AG04450 (cell line): ENCODE measurements around the gene ASNSD1. TPM values are rescaled to one million over a fixed set of nuclear protein-coding genes. Genes with fewer than 3 reads are reported as not detected.
"Not testable (repeated sequence)": the region's sequence is repeated elsewhere in the genome, so short reads cannot be mapped to it uniquely, and the experiment has no call there.

Experiments used
- CTCF ChIA-PET: fragments of 300-600, 350-600 bp; formaldehyde crosslinking; extraction: SDS; loops from one replicate; lab custom pipeline; 2022; ENCODE audit warnings: antibody characterized with exemption, inconsistent platforms; lab: Charles Lee
- POLR2A ChIA-PET: fragments of 350-600 bp; formaldehyde crosslinking; extraction: SDS; loops from one replicate; lab custom pipeline; 2021; ENCODE audit warnings: antibody characterized with exemption, inconsistent platforms; lab: Yijun Ruan, JAX
- DNase-seq: peaks from one replicate; pipeline ENCODE4 v3.0.0-alpha.2; 2011; ENCODE audit warnings: low read depth, low spot score
- H3K27ac ChIP-seq: one replicate; pipeline ENCODE4 v1.5.1; 2012; ENCODE audit warnings: low read depth, low read length, control low read depth
- H3K27me3 ChIP-seq: one replicate; pipeline ENCODE4 v1.6.0; 2012; ENCODE audit warnings: low read length; ENCODE audit not compliant: control insufficient read depth, insufficient read depth
- H3K4me3 ChIP-seq: 2 replicates; pipeline ENCODE4 v1.5.1; 2011; ENCODE audit warnings: mild to moderate bottlenecking, low read depth, low read length, control low read depth
- H3K9me3 ChIP-seq: 2 replicates; pipeline ENCODE4 v1.5.1; 2012; ENCODE audit warnings: low read length; ENCODE audit not compliant: control insufficient read depth, insufficient read depth
- CTCF ChIP-seq: IDR thresholded peaks from 2 replicates; pipeline ENCODE4 v1.5.1; 2011; ENCODE audit warnings: low read depth, low read length, control low read depth, inconsistent platforms
- polyA plus RNA-seq: library from polyadenylated mRNA; depleted of rRNA; stranded (reverse); fragments of >200 nt; gene quantifications from 2 replicates; pipeline ENCODE4 v1.2.3, GENCODE V29; 2011; rRNA removed

Gene ASNSD1
- polyA plus RNA-seq, 1 experiment, result 50.1 TPM

GRCh38 chr2:189709501-189710221 is 48.4 kb downstream of the ASNSD1 start:
- H3K27ac ChIP-seq, result no peak overlapping the region

GRCh38 chr2:189717593-189717992 is 56.3 kb downstream of the ASNSD1 start:
- POLR2A ChIA-PET, CTCF ChIA-PET, H3K4me3 ChIP-seq: not testable (repeated sequence)

More at GRCh38 chr2:189709501-189710221, 48.4 kb downstream of the ASNSD1 start:
- CTCF ChIA-PET, result interaction anchor here (0.9 to 1.9 kb wide), 4 partner anchors 11 to 49 kb away, joined by 3 to 10 read pairs (median 4); no protein-coding TSS in a partner anchor
- POLR2A ChIA-PET, result no interaction called here
- H3K27me3 ChIP-seq, result no peaks in the 10 kb centered on the region
- H3K9me3 ChIP-seq, result no peaks in the 10 kb centered on the region; the same call in 1 of the 2 replicates
- no peak for TF ChIP-seq CTCF
- no peak overlapping the region for H3K4me3 ChIP-seq
- no peak for DNase-seq

GRCh38 chr2:189719571-189719970 is 58.3 kb downstream of the ASNSD1 start:
- DNase-seq, result no peak
- Histone ChIP-seq H3K9me3 (no peaks in the 10 kb centered on the region), H3K27ac (no peak overlapping the region), H3K27me3 (no peaks in the 10 kb centered on the region), H3K4me3 (no peak overlapping the region)
- ChIA-PET POLR2A (no interaction called here), CTCF (no interaction called here)
- no peak for TF ChIP-seq CTCF

More at GRCh38 chr2:189717593-189717992, 56.3 kb downstream of the ASNSD1 start:
- not testable (repeated sequence) for H3K9me3 ChIP-seq, H3K27ac ChIP-seq, H3K27me3 ChIP-seq, DNase-seq

Other genes with a start within 250 kb of the ASNSD1 start
- 28.2 and 48.0 TPM in 2 replicates for gene WDR75, start 220.0 kb upstream of the ASNSD1 start, polyA plus RNA-seq
- gene SLC40A1, start 80.7 kb upstream of the ASNSD1 start, polyA plus RNA-seq, result 5.2 and 5.4 TPM in 2 replicates
- gene ANKAR, start 13.2 kb downstream of the ASNSD1 start, polyA plus RNA-seq, result 1.9 and 3.5 TPM in 2 replicates
- 3.9 and 6.0 TPM in 2 replicates for gene OSGEPL1, start 101.3 kb downstream of the ASNSD1 start, polyA plus RNA-seq
- 73.0 and 92.8 TPM in 2 replicates for gene ORMDL1, start 122.9 kb downstream of the ASNSD1 start, polyA plus RNA-seq
- 11.0 and 16.3 TPM in 2 replicates for gene PMS1, start 123.0 kb downstream of the ASNSD1 start, polyA plus RNA-seq